GM12878 (cell line): ENCODE measurements around the gene CSTPP1. TPM values are rescaled to one million over a fixed set of nuclear protein-coding genes. Genes with fewer than 3 reads are reported as not detected.

Experiments used
- ATAC-seq: fragments of 200-7000 bp; cut with Tn5 transposase; 3 replicates; pipeline ENCODE4 v1.9.1; 2020; ENCODE audit warnings: mild to moderate bottlenecking, moderate library complexity
- BruUV-seq: library from RNA; stranded (reverse); fragments of 400-500 nt; replicated peaks from 2 replicates; lab custom pipeline; 2021; lab: Mats Ljungman, UMichigan
- CTCF ChIA-PET: fragments of 300-600 bp; sonication (Branson Sonifier 250); formaldehyde crosslinking; extraction: SDS; loops from one replicate; lab custom pipeline; 2021; ENCODE audit warnings: inconsistent platforms; lab: Yijun Ruan, JAX
- POLR2A ChIA-PET: fragments of 350-600 bp; formaldehyde crosslinking; extraction: SDS; loops from one replicate; lab custom pipeline; 2021; ENCODE audit warnings: inconsistent platforms; lab: Charles Lee
- RAD21 ChIA-PET: fragments of 300-600 bp; sonication (Branson Sonifier 250); formaldehyde crosslinking; loops from one replicate; lab custom pipeline; 2023; ENCODE audit warnings: antibody characterized with exemption; ENCODE audit not compliant: unreplicated experiment; lab: Charles Lee
- SMC1A ChIA-PET: fragments of 300-600 bp; sonication (Branson Sonifier 250); formaldehyde crosslinking; loops from one replicate; lab custom pipeline; 2023; ENCODE audit not compliant: unreplicated experiment, uncharacterized antibody; lab: Charles Lee
- DNase-seq: peaks from one replicate; pipeline ENCODE4 v3.0.0-alpha.2; 2011; ENCODE audit warnings: low read depth, low spot score
- FAIRE-seq: peaks from 3 replicates; lab custom pipeline; 2011; peaks lifted over from hg19 to GRCh38; lab: Jason Lieb, UNC
- H2AFZ ChIP-seq: 2 replicates; pipeline ENCODE4 v1.6.0; 2011; ENCODE audit warnings: low read depth, low read length, control low read depth; ENCODE audit not compliant: control insufficient read depth
- H3K27ac ChIP-seq: 2 replicates; pipeline ENCODE4 v1.5.1; 2011; ENCODE audit warnings: control low read depth; ENCODE audit not compliant: control insufficient read depth, insufficient read depth
- H3K27me3 ChIP-seq, 2 experiments: replicated peaks in 1 of 2; 2 replicates each; pipeline versions ENCODE4 v1.6.0 to v1.6.1; 2011; ENCODE audit warnings: low read length in 1 of 2; ENCODE audit not compliant: control insufficient read depth in 2 of 2, insufficient read depth in 2 of 2
- H3K36me3 ChIP-seq, 2 experiments: 2 replicates each; pipeline ENCODE4 v1.5.1; 2011; ENCODE audit warnings: low read length in 1 of 2; ENCODE audit not compliant: control insufficient read depth in 2 of 2, insufficient read depth in 2 of 2
- H3K4me1 ChIP-seq: 2 replicates; pipeline ENCODE4 v1.6.1; 2011; ENCODE audit warnings: mild to moderate bottlenecking, low read length, moderate library complexity, mixed read lengths; ENCODE audit not compliant: control insufficient read depth, insufficient read depth
- H3K4me2 ChIP-seq: 2 replicates; pipeline ENCODE4 v1.6.0; 2011; ENCODE audit warnings: control low read depth; ENCODE audit not compliant: control insufficient read depth, insufficient read depth
- H3K4me3 ChIP-seq: fragments of 200-600 bp; sonication (generic); 2 replicates; pipeline ENCODE4 v1.5.1; 2016
- H3K79me2 ChIP-seq: 2 replicates; pipeline ENCODE4 v1.6.0; 2011; ENCODE audit warnings: low read length; ENCODE audit not compliant: control insufficient read depth, insufficient read depth
- H3K9ac ChIP-seq: 2 replicates; pipeline ENCODE4 v1.8.0; 2011; ENCODE audit warnings: low read length, control low read depth, mixed read lengths; ENCODE audit not compliant: control insufficient read depth, insufficient read depth
- H3K9me3 ChIP-seq: replicated peaks from 3 replicates; pipeline ENCODE4 v1.5.1; 2011; ENCODE audit warnings: mild to moderate bottlenecking, low read length; ENCODE audit not compliant: control insufficient read depth, insufficient read depth
- H4K20me1 ChIP-seq: 2 replicates; pipeline ENCODE4 v1.6.0; 2011; ENCODE audit not compliant: control insufficient read depth, insufficient read depth
- EED ChIP-seq: sonication (generic); IDR thresholded peaks from 2 replicates; pipeline ENCODE4 v1.6.1; 2016; ENCODE audit warnings: antibody characterized with exemption, low read depth
- WGBS: methylation state at CpG from one replicate; pipeline ENCODE4 v1.1.6; 2016; ENCODE audit warnings: low lambda C conversion rate; ENCODE audit not compliant: insufficient replicate concordance, insufficient coverage; ENCODE audit errors: missing lambda C conversion rate; 5-methylcytosine and 5-hydroxymethylcytosine counted together
- in situ Hi-C: fragments of 300-500 bp; cut with MboI; formaldehyde crosslinking; loops from 9 replicates; pipeline ENCODE4 v1.14.3; 2018; ENCODE audit warnings: mixed read lengths
- intact Hi-C: fragments of 100-400 bp; cut with micrococcal nuclease; formaldehyde crosslinking; loops from one replicate; pipeline ENCODE4 v1.14.2; 2022; ENCODE audit not compliant: unreplicated experiment
- polyA plus RNA-seq, 11 experiments: library from polyadenylated mRNA; depleted of rRNA in 4 of 11; unstranded in 6 of 11; stranded (reverse) in 5 of 11; fragments of >200 nt; fragmentation: Nextera tagmentation in 4 of 11; fragmentation: Illumina TruSeq in 1 of 11; extraction: Ambion mirVana in 4 of 11; extraction: Trizol in 1 of 11; gene quantifications; 1 replicate in 1 of 11; 2 replicates in 10 of 11; pipeline versions ENCODE4 v1.2.1 to v1.2.3, GENCODE V29; 2011 to 2016; ENCODE audit warnings: inconsistent platforms in 2 of 11, missing spikeins in 2 of 11, low read depth in 1 of 11
- total RNA-seq, 4 experiments: library from RNA; depleted of rRNA in 3 of 4; stranded (reverse); fragments of >200 nt in 3 of 4; fragmentation: Illumina TruSeq in 1 of 4; extraction: Trizol in 1 of 4; gene quantifications; 2 replicates each; pipeline versions ENCODE4 v1.2.1 to v1.2.3, GENCODE V29; 2013 to 2021
- TF ChIP-seq, protein P1 (sequence below): fragments of 450-650 bp; IDR thresholded peaks from 2 replicates; pipeline ENCODE4 v1.6.1; 2017; ENCODE audit warnings: mild to moderate bottlenecking, moderate library complexity

CSTPP1 gene
- total and polyA plus RNA-seq, 10 of the 15 experiments (the other 5 are each of a cell fraction or from before 2014, with no cell fraction given), result 7.1 to 23.4 (median 17.5) TPM

DNA sequence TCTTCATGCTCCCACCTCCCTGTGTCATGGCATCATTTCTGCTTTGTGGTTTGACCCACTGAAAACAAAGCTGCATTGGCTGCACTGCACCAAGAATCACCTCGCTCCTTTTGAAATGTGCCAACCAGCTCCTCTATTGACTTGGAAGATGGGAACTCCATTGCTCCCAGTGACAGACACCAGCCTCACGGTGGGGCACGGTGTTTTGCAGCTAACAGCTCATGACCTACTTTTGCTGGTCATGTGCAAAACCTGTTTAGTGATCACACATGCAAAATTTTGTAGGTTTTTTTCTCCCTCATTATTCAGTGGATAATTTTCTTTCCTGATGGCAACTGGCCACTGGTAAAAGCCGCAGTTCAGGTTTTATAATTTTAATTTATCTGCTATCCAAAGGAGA, 203.3 kb downstream of the CSTPP1 start:
- Histone ChIP-seq H3K9me3 (no peaks in the 10 kb centered on the region), H3K79me2 (no peaks in the 10 kb centered on the region), H3K27me3 (no peaks in the 10 kb centered on the region), H3K9ac (no peak overlapping the region), H3K4me3 (no peak overlapping the region), H2AFZ (no peak overlapping the region), H3K27ac (no peak overlapping the region), H3K4me1 (no peaks in the 10 kb centered on the region), H3K36me3 (peaks cover 0 to 3% of the 10 kb centered on the region in 2 experiments; a peak in 1 of 4 replicates), H4K20me1 (no peaks in the 10 kb centered on the region), H3K4me2 (no peak overlapping the region)
- ATAC-seq (no peak), DNase-seq (no peak), FAIRE-seq (no peak)
- no TSS peak for BruUV-seq
- 92% methylated on average over 4 of the region's 4 CpGs for WGBS
- intact Hi-C loops, result no loop called here
- ChIA-PET RAD21 (no interaction called here), POLR2A (interaction anchor here (0.6 kb wide), 1 partner anchor 80 kb away, joined by 5 read pairs; no protein-coding TSS in a partner anchor), SMC1A (no interaction called here), CTCF (interaction anchor here (0.6 to 1.5 kb wide), 4 partner anchors 9 to 411 kb away, joined by 4 to 6 read pairs (median 6); no protein-coding TSS in a partner anchor)
- in situ Hi-C loops, result no loop called here
- TF ChIP-seq EED, result no peak
- TF ChIP-seq, protein P1, sequence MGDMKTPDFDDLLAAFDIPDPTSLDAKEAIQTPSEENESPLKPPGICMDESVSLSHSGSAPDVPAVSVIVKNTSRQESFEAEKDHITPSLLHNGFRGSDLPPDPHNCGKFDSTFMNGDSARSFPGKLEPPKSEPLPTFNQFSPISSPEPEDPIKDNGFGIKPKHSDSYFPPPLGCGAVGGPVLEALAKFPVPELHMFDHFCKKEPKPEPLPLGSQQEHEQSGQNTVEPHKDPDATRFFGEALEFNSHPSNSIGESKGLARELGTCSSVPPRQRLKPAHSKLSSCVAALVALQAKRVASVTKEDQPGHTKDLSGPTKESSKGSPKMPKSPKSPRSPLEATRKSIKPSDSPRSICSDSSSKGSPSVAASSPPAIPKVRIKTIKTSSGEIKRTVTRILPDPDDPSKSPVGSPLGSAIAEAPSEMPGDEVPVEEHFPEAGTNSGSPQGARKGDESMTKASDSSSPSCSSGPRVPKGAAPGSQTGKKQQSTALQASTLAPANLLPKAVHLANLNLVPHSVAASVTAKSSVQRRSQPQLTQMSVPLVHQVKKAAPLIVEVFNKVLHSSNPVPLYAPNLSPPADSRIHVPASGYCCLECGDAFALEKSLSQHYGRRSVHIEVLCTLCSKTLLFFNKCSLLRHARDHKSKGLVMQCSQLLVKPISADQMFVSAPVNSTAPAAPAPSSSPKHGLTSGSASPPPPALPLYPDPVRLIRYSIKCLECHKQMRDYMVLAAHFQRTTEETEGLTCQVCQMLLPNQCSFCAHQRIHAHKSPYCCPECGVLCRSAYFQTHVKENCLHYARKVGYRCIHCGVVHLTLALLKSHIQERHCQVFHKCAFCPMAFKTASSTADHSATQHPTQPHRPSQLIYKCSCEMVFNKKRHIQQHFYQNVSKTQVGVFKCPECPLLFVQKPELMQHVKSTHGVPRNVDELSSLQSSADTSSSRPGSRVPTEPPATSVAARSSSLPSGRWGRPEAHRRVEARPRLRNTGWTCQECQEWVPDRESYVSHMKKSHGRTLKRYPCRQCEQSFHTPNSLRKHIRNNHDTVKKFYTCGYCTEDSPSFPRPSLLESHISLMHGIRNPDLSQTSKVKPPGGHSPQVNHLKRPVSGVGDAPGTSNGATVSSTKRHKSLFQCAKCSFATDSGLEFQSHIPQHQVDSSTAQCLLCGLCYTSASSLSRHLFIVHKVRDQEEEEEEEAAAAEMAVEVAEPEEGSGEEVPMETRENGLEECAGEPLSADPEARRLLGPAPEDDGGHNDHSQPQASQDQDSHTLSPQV, result no peak
